ENCODE data around the gene SMIM21.

The SMIM21 gene

DNA sequence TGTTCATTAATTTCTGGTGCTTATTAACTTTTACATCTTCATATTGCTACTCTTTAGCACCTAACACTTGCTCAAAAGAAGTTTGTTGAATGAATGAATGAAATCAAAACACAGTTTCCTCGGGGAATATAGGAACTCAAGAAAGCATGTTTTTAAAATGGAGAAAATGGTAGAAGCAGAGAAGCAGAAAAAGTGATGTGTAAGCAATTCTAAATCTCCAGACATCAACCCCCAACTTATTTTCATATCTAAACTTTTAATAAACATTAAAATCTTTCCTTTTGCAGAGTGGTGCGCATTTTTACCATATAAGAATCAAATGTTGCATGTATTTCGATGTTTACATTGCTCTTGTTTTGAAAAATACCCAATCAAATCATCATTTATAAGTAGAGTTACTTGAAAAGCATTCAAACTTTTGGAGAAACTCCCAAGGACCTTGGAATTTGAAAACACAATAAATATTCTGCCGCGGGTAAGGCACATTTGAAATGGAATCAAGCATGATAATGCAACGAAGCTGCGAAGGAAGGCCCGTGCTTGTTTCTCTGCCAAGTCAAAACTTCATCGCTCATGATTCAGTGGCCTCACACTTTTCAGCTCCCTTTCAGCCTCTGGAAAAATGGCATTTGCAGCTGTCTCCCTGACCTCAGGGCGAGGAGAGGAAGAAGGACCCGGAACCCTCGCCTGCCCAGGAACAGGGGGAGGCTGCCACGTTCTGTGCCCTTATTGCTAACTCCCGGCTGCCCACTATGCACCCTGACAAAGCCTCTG lies 26.7 kb upstream of the SMIM21 start:
- no peak for DNase-seq (ENCODE audit: extremely low read depth, low read depth)
- H3K4me3 ChIP-seq (replicated peaks; ENCODE audit: low read depth, low read length) = no peak overlapping the region
- TF ChIP-seq, protein P1, sequence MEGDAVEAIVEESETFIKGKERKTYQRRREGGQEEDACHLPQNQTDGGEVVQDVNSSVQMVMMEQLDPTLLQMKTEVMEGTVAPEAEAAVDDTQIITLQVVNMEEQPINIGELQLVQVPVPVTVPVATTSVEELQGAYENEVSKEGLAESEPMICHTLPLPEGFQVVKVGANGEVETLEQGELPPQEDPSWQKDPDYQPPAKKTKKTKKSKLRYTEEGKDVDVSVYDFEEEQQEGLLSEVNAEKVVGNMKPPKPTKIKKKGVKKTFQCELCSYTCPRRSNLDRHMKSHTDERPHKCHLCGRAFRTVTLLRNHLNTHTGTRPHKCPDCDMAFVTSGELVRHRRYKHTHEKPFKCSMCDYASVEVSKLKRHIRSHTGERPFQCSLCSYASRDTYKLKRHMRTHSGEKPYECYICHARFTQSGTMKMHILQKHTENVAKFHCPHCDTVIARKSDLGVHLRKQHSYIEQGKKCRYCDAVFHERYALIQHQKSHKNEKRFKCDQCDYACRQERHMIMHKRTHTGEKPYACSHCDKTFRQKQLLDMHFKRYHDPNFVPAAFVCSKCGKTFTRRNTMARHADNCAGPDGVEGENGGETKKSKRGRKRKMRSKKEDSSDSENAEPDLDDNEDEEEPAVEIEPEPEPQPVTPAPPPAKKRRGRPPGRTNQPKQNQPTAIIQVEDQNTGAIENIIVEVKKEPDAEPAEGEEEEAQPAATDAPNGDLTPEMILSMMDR (IDR thresholded peaks at IDR 0.05; ENCODE audit: low read depth, low read length, missing control alignments) = no peak

DNA sequence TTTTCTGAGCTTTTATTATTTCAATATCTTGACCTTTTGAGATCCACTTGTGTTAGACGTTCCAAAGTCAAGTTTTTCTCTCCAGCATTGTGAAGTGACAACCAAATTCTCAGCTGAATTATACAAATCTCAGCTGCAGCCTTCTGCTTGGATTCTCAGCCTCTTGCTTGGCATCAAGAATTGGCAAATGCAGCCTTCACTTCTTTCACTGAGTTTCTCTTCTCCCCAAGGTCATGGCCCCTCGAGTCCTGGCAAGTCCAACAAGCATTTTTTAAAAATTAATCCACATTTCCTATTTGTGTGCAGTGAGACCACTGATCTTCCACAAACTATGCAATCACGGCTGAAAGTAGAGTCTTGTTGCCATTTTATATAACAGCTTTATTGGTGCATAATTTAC lies 23.4 kb upstream of the SMIM21 start:
- no peak overlapping the region for H3K4me3 ChIP-seq (replicated peaks; ENCODE audit: low read depth, low read length)
- TF ChIP-seq, protein P1 (IDR thresholded peaks at IDR 0.05; ENCODE audit: low read depth, low read length, missing control alignments) = no peak
- DNase-seq (ENCODE audit: extremely low read depth, low read depth) = no peak

DNA sequence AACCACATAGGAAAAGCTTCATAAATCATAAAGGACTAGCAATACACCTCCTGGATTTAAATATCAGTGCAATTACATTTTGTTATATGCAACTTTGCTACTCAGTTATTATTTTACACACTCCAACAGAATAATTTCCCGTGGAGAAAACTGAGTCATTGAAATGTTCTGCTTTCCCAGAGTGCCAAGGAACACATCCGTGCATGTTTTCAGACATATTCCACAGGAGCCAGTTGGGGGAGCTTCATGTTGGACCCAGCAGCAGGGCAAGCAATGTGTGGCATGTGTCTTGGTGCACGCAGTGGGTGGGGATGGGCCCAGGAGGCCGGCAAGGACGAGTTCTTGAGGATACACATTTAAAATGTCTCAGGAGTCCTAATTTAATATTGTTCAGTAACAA lies 14.4 kb upstream of the SMIM21 start:
- TF ChIP-seq, protein P1 (IDR thresholded peaks at IDR 0.05; ENCODE audit: low read depth, low read length, missing control alignments) = no peak
- H3K4me3 ChIP-seq (replicated peaks; ENCODE audit: low read depth, low read length) = no peak overlapping the region
- DNase-seq (ENCODE audit: extremely low read depth, low read depth) = no peak

DNA sequence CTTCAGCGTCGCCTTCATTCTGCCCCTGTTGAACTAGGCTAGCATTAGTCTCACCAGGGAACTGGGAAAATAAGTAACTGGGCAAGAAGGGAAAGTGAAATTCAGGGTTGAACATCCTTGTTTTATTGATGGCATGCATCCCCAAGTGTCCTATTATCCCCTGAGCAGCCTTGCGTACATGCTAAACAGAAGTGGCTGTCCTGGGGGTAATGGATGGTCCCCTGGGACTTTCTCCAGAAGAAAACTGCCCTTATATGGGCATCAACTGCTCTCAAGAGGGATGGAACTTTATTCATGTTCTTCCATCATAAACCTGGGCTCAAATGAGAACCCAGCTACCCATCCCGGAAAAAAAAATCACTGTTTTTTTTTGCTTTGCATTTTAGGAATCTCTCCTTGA lies 11.8 kb upstream of the SMIM21 start:
- DNase-seq (ENCODE audit: extremely low read depth, low read depth) = no peak

DNA sequence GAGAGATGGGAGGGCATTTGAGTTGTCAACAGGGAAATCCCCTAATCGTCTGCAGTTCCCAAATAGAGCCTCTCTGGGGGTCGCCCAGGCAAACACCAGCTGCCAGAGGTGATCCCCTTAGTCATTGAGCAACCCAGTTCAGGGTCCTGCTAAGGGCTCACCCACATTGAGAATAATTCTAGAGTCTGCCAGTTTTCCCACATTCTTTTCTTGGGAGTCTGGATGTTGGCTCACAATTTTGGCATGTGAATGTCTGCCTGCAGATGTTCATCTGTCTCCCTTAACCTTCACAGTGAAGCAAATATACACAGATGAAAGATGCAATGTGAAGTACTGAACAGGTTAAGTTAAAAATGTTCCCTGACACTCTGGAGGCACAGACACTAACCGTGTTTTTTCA lies 11.4 kb upstream of the SMIM21 start:
- no peak overlapping the region for H3K4me3 ChIP-seq (replicated peaks; ENCODE audit: low read depth, low read length)

More for the DNA sequence above, 11.8 kb upstream of the SMIM21 start:
- H3K4me3 ChIP-seq (replicated peaks; ENCODE audit: low read depth, low read length) = no peak overlapping the region
- TF ChIP-seq, protein P1 (IDR thresholded peaks at IDR 0.05; ENCODE audit: low read depth, low read length, missing control alignments) = no peak

DNA sequence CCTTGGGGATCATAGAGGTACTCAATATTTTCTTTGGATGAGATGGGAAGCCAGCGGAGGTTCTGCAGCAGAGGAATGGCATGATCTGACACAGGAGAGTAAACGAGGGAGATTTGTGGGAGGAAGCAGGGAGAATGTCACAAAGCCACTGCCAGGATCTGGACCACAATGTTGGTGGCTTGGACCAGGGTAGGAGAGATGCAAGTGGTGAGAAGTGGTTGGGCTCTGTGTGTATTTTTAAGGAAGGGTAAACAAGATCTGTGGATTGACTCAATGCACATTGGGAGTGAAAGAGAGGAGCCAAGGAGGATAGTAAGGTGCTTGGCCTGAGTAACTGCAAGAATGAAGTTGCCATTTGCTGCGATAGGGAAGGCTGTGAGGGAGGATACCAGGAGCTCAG lies 10.5 kb upstream of the SMIM21 start:
- no peak overlapping the region for H3K4me3 ChIP-seq (replicated peaks; ENCODE audit: low read depth, low read length)
- DNase-seq (ENCODE audit: extremely low read depth, low read depth) = no peak
- TF ChIP-seq, protein P1 (IDR thresholded peaks at IDR 0.05; ENCODE audit: low read depth, low read length, missing control alignments) = no peak

More for the DNA sequence above, 11.4 kb upstream of the SMIM21 start:
- no peak for DNase-seq (ENCODE audit: extremely low read depth, low read depth)
- TF ChIP-seq, protein P1 (IDR thresholded peaks at IDR 0.05; ENCODE audit: low read depth, low read length, missing control alignments) = no peak

DNA sequence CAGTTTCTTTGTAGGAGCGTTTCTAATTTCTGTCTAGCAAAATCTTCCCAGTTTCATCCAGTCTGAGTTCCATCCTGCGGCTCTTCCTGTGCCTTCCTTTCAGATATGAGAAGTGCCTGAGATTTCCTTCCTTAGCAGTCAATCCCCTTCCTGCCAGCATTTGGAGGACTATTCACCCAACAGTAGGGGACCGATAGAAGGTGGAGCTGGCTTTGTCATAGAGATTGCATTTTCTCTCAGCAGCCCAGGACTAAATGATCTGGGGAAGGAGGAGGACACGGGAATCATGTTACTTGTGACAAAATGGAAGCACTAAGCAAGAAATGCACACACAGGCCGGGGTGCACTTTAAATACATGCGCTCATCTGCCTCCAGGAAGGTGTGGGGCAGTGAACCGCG lies 5.6 kb upstream of the SMIM21 start:
- no peak overlapping the region for H3K4me3 ChIP-seq (replicated peaks; ENCODE audit: low read depth, low read length)
- TF ChIP-seq, protein P1 (IDR thresholded peaks at IDR 0.05; ENCODE audit: low read depth, low read length, missing control alignments) = no peak
- DNase-seq (ENCODE audit: extremely low read depth, low read depth) = no peak
